Mucosa of descending colon (tissue), 3 donors: Measurements from ENCODE around the gene LRP2. TPM values are rescaled to one million over a fixed set of nuclear protein-coding genes. Genes with fewer than 3 reads are reported as not detected.

Experiments used
- ATAC-seq: fragments of 200-7000 bp; cut with Tn5 transposase; one replicate; pipeline ENCODE4 v1.9.1; 2020; ENCODE audit warnings: mild to moderate bottlenecking, moderate library complexity
- DNase-seq, 3 donors: peaks; one replicate each; pipeline ENCODE4 v3.0.0-alpha.2; 2020
- H3K36me3 ChIP-seq: fragments of 200-600 bp; one replicate; pipeline ENCODE4 v1.8.0; 2021; ENCODE audit warnings: low read depth, mild to moderate bottlenecking
- H3K4me1 ChIP-seq: fragments of 200-600 bp; one replicate; pipeline ENCODE4 v1.8.0; 2021; ENCODE audit warnings: low read depth, mild to moderate bottlenecking
- H3K4me3 ChIP-seq: fragments of 200-600 bp; one replicate; pipeline ENCODE4 v1.8.0; 2021; ENCODE audit warnings: mild to moderate bottlenecking
- H3K9me3 ChIP-seq: fragments of 200-600 bp; one replicate; pipeline ENCODE4 v1.8.0; 2021; ENCODE audit warnings: mild to moderate bottlenecking
- intact Hi-C, 2 donors: fragments of 100-400 bp; cut with DNase I in 1 of 2; cut with micrococcal nuclease in 1 of 2; formaldehyde crosslinking; loops; one replicate each; pipeline versions ENCODE4 v1.11.0 to v1.11.1; 2022; cut with DNase I, micrococcal nuclease
- total RNA-seq, 3 donors: library from RNA; stranded (reverse); fragmentation: NEBNext Ultra II Directional in 2 of 3; extraction: Animal tissue kit (Norgen Biotek cat#: 25700) in 2 of 3; gene quantifications; one replicate each; pipeline versions ENCODE4 v1.2.1 to v1.2.4, GENCODE V29; 2021 to 2023
- TF ChIP-seq, protein P1 (sequence below): fragments of 200-600 bp; IDR thresholded peaks from one replicate; pipeline ENCODE4 v1.8.0; 2022; ENCODE audit warnings: antibody characterized with exemption, mild to moderate bottlenecking
- donor health status: DM: no; HTN: no; CAD: no; lungs with moderate emphysema.
- donor health status: DM: no; HTN: no; CAD: no.
- donor health status: DM: no; HTN: yes; CAD: no.

Gene LRP2
- total RNA-seq, 3 donors from 2014 or later: 0.06 TPM; not detected in 2

DNA sequence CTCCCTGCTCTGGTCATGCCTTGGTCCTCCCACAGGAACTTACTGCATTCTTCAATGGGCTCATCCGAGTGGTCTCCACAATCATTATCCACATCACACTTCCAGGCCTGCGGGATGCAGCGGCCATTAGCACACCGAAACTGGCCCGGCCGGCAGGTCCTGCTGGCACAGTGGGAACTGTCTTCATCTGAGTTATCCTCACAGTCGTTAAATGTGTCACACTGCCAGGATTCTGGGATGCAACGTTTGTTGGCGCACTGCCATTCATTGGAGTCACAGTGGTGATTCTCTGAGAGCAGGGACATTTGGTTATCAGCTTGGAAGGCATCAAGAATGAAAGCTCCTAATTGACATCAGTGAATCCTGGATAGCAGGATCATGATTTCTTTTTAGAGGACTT, 188.5 kb downstream of the LRP2 start:
- H3K36me3 ChIP-seq: no peaks in the 10 kb centered on the region
- intact Hi-C loops: no loop called here
- H3K4me3 ChIP-seq: no peak overlapping the region
- H3K4me1 ChIP-seq: no peaks in the 10 kb centered on the region
- ATAC-seq (no peak), DNase-seq (no peak)
- H3K9me3 ChIP-seq: no peaks in the 10 kb centered on the region
- TF ChIP-seq, protein P1, sequence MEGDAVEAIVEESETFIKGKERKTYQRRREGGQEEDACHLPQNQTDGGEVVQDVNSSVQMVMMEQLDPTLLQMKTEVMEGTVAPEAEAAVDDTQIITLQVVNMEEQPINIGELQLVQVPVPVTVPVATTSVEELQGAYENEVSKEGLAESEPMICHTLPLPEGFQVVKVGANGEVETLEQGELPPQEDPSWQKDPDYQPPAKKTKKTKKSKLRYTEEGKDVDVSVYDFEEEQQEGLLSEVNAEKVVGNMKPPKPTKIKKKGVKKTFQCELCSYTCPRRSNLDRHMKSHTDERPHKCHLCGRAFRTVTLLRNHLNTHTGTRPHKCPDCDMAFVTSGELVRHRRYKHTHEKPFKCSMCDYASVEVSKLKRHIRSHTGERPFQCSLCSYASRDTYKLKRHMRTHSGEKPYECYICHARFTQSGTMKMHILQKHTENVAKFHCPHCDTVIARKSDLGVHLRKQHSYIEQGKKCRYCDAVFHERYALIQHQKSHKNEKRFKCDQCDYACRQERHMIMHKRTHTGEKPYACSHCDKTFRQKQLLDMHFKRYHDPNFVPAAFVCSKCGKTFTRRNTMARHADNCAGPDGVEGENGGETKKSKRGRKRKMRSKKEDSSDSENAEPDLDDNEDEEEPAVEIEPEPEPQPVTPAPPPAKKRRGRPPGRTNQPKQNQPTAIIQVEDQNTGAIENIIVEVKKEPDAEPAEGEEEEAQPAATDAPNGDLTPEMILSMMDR: no peak

DNA sequence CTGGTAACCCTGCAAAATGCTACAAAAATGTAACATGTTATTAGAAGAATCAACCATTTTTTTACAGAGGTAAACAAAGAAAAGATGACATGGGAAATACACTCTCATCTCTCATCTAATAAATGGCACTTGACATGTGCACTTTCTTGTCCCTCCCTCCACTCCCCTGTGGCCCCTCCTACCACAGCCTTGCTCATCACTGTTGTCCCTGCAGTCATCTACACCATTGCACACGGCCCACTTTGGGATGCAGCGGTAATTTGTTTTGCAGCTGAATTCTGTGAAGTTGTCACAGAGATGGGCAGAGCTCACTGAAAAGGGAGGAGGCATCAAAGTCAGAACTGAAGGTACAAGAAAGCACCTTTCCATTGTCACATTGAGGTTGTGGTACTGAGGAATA, 189.4 kb downstream of the LRP2 start:
- DNase-seq (no peak), ATAC-seq (no peak)
- no peaks in the 10 kb centered on the region for H3K9me3 ChIP-seq
- TF ChIP-seq, protein P1: no peak
- H3K36me3 ChIP-seq: no peaks in the 10 kb centered on the region
- intact Hi-C loops: no loop called here
- H3K4me3 ChIP-seq: no peak overlapping the region
- H3K4me1 ChIP-seq: no peaks in the 10 kb centered on the region

DNA sequence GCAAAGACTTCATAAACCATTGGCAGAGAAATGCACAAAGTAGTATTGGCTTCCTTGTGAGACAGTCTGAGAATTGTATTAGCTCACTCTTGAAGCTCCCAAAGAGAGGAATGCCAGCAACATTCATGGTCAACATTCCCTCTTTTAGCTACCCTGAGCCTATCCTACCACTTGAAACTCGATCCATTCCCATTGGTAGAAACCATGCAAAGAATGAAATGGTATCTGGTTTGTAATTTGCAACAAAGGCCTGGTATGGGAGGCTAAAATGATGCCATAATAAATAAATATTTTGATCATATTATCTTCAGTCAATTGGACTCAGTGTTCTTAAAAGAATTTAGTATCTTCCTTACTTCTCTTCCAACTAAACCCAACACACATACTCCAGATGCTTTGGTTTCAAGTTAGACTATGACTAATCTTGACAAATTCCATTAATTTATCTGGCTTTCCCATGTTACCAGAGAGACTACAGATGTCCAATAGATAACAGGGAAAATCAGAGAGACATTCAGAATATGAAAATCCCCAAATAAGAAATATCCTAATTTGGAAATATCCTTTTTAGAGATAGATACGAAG, 190.1 kb downstream of the LRP2 start:
- no peak for DNase-seq
- intact Hi-C loops: no loop called here
- Histone ChIP-seq H3K9me3 (no peaks in the 10 kb centered on the region), H3K4me1 (no peaks in the 10 kb centered on the region), H3K4me3 (no peak overlapping the region), H3K36me3 (no peaks in the 10 kb centered on the region)
- TF ChIP-seq, protein P1: no peak
- no peak for ATAC-seq

DNA sequence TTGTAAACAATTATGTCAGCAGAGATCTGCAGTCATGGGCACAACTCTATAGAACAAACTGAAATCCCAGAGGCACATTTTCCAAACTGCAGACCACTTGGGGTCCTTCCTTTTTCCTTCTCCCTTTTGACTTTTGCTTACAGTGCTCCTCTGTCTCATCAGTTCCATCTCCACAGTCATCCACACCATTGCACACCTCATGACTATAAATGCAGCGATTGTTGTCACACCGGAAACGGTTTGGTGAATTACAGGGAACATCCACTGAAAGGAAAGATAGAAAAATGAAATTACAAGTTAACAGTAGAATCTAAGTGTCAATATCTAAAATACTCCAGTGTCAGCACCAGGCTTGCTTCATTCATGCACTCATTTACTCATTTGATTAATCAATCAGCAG, 196.5 kb downstream of the LRP2 start:
- H3K4me1 ChIP-seq: no peaks in the 10 kb centered on the region
- intact Hi-C loops: no loop called here
- TF ChIP-seq, protein P1: no peak

DNA sequence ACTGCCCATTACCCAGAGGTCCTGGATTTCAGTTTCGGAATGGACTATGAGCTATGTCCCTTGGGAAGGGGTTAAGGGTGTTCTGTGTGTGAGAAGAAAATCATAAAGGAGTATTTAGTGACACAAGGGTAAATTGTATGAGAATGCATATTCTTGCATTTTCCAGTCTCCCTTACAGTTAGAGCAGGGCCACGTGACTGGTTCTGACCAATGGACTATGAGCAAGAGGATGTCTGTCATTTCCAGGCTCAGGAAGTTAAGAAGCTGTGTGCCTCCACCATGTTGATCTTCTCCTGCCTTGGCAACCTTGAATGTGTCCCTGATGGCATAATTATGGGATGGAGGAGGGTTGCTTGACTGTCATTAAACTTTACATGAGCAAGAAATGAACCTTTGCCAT, 198.0 kb downstream of the LRP2 start:
- Histone ChIP-seq H3K4me1 (no peaks in the 10 kb centered on the region), H3K4me3 (no peak overlapping the region), H3K36me3 (no peaks in the 10 kb centered on the region), H3K9me3 (no peaks in the 10 kb centered on the region)
- ATAC-seq: no peak
- TF ChIP-seq, protein P1: no peak
- intact Hi-C loops: no loop called here
- no peak for DNase-seq

More for the DNA sequence above, 196.5 kb downstream of the LRP2 start:
- no peak for ATAC-seq
- DNase-seq: no peak
- Histone ChIP-seq H3K36me3 (no peaks in the 10 kb centered on the region), H3K9me3 (no peaks in the 10 kb centered on the region), H3K4me3 (no peak overlapping the region)

DNA sequence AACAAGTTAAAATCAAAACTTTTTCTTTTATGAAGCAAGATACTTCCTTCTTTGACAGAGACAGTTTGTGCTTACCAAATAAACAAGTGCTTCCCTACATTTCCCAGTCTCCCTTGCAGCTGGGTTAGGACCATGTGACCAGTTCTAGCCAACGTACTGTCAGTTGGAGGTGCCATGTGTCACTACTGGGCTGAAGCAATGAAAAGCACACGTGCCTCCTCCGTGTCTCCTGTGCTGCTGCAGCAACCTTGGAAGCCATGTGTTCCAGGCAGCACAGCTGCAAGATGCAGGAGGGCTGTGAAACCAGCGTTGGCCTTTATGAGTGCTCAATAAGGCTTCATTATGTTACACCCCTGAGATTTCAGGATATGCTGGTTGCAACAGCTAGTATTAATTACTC, 199.7 kb downstream of the LRP2 start:
- TF ChIP-seq, protein P1: no peak
- intact Hi-C loops: no loop called here
- Histone ChIP-seq H3K4me1 (no peaks in the 10 kb centered on the region), H3K36me3 (no peaks in the 10 kb centered on the region), H3K4me3 (no peak overlapping the region), H3K9me3 (no peaks in the 10 kb centered on the region)
- ATAC-seq (no peak), DNase-seq (no peak)
